Tibial nerve (tissue), 4 donors: ENCODE data around the gene RAB11FIP4. TPM values are rescaled to one million over a fixed set of nuclear protein-coding genes. Genes with fewer than 3 reads are reported as not detected.

Experiments used
- DNase-seq, 2 donors: peaks; one replicate each; pipeline ENCODE4 v3.0.0-alpha.2; 2019; ENCODE audit warnings: low spot score in 2 of 2
- H3K27ac ChIP-seq, 4 donors: fragments of 200-600 bp; sonication (generic) in 3 of 4; one replicate each; pipeline ENCODE4 v1.5.1; 2017 to 2019; ENCODE audit warnings: mild to moderate bottlenecking in 1 of 4
- H3K27me3 ChIP-seq, 2 donors: fragments of 200-600 bp; sonication (generic) in 1 of 2; one replicate each; pipeline versions ENCODE4 v1.5.1 to v1.6.0; 2017 to 2019
- H3K36me3 ChIP-seq, 3 donors: fragments of 200-600 bp; sonication (generic); one replicate each; pipeline ENCODE4 v1.5.1; 2018 to 2019
- H3K4me1 ChIP-seq, 4 donors: fragments of 200-600 bp; sonication (generic) in 3 of 4; one replicate each; pipeline ENCODE4 v1.5.1; 2017 to 2019
- H3K4me3 ChIP-seq, 4 donors: fragments of 200-600 bp; sonication (generic) in 3 of 4; one replicate each; pipeline ENCODE4 v1.5.1; 2017 to 2019; ENCODE audit warnings: mild to moderate bottlenecking in 1 of 4, moderate library complexity in 1 of 4
- H3K9me3 ChIP-seq, 4 donors: fragments of 200-600 bp; sonication (generic) in 3 of 4; one replicate each; pipeline ENCODE4 v1.5.1; 2017 to 2019
- CTCF ChIP-seq, 5 experiments: fragments of 200-600 bp in 3 of 5; fragments of 450-650 bp in 2 of 5; sonication (generic) in 3 of 5; IDR thresholded peaks; one replicate each; pipeline ENCODE4 v1.5.1; 2016 to 2019; ENCODE audit warnings: antibody characterized with exemption in 5 of 5, mild to moderate bottlenecking in 3 of 5, moderate library complexity in 2 of 5
- EP300 ChIP-seq, 2 donors: sonication (generic); formaldehyde crosslinking; IDR thresholded peaks; one replicate each; pipeline ENCODE4 v1.6.1; 2017; ENCODE audit warnings: antibody characterized with exemption in 2 of 2, mild to moderate bottlenecking in 1 of 2
- POLR2A ChIP-seq, 2 donors: fragments of 450-650 bp; IDR thresholded peaks; one replicate each; pipeline ENCODE4 v1.6.1; 2017; ENCODE audit warnings: antibody characterized with exemption in 2 of 2, mild to moderate bottlenecking in 2 of 2, moderate library complexity in 2 of 2
- WGBS, 2 donors: methylation state at CpG; one replicate each; pipeline ENCODE4 v1.1.5; 2018; 5-methylcytosine and 5-hydroxymethylcytosine counted together
- total RNA-seq, 4 donors: library from RNA; depleted of rRNA; stranded (reverse); fragments of >200 nt; gene quantifications; one replicate each; pipeline ENCODE4 v1.1.0, GENCODE V29; 2016

The RAB11FIP4 gene
- total RNA-seq, 4 donors from 2014 or later = 2.7 to 6.9 (median 4.1) TPM

- no peak overlapping the region for H3K27ac ChIP-seq
- H3K4me3 ChIP-seq = no peak overlapping the region
- TF ChIP-seq EP300 (IDR thresholded peaks at IDR 0.05) (no peak), CTCF (IDR thresholded peaks at IDR 0.05) (no peak), POLR2A (IDR thresholded peaks at IDR 0.05) (no peak)
- peaks cover 0 to under 1% (median 0%) of the 10 kb centered on the region in 4 donors for H3K9me3 ChIP-seq
- no peaks in the 10 kb centered on the region for H3K4me1 ChIP-seq
- WGBS, 2 donors = 90 to 96% methylated on average over 4 of the region's 4 CpGs
- DNase-seq = no peak
- H3K27me3 ChIP-seq = no peaks in the 10 kb centered on the region
- H3K36me3 ChIP-seq = peaks cover 0 to 16% (median 0%) of the 10 kb centered on the region in 3 donors
Observed at GRCh38 chr17:31518478-31518877, 127.0 kb downstream of the RAB11FIP4 start.

- no peak for DNase-seq
- peaks cover 0 to 25% (median 0%) of the 10 kb centered on the region in 3 donors for H3K36me3 ChIP-seq
- H3K9me3 ChIP-seq = peaks cover 0 to 6% (median 0%) of the 10 kb centered on the region in 4 donors
- TF ChIP-seq CTCF (IDR thresholded peaks at IDR 0.05) = no peak
- TF ChIP-seq POLR2A (IDR thresholded peaks at IDR 0.05) = no peak
- no peak for TF ChIP-seq EP300 (IDR thresholded peaks at IDR 0.05)
- H3K27ac ChIP-seq = no peak overlapping the region
- no peaks in the 10 kb centered on the region for H3K27me3 ChIP-seq
- 89% methylated on average over 13 of the region's 13 CpGs for WGBS, 2 donors
- peaks cover 0 to 8% (median 0%) of the 10 kb centered on the region in 4 donors for H3K4me1 ChIP-seq
- H3K4me3 ChIP-seq = no peak overlapping the region
Observed at GRCh38 chr17:31521632-31522283, 130.3 kb downstream of the RAB11FIP4 start.

GRCh38 chr17:31522284-31522931 lies 130.9 kb downstream of the RAB11FIP4 start:
- Histone ChIP-seq H3K27ac (no peak overlapping the region), H3K4me3 (no peak overlapping the region), H3K9me3 (peaks cover 0 to 6% (median 0%) of the 10 kb centered on the region in 4 donors), H3K36me3 (peaks cover 0 to 25% (median 0%) of the 10 kb centered on the region in 3 donors), H3K4me1 (peaks cover 0 to 8% (median 0%) of the 10 kb centered on the region in 4 donors), H3K27me3 (no peaks in the 10 kb centered on the region)
- WGBS, 2 donors = 74 to 80% methylated on average over 14 to 15 of the region's 16 CpGs
- no peak for DNase-seq
- no peak for TF ChIP-seq EP300 (IDR thresholded peaks at IDR 0.05)
- no peak for TF ChIP-seq POLR2A (IDR thresholded peaks at IDR 0.05)
- TF ChIP-seq CTCF (IDR thresholded peaks at IDR 0.05) = no peak

- Histone ChIP-seq H3K27me3 (no peaks in the 10 kb centered on the region), H3K4me1 (peaks cover 0 to 8% (median 0%) of the 10 kb centered on the region in 4 donors), H3K36me3 (peaks cover 0 to 26% (median 0%) of the 10 kb centered on the region in 3 donors), H3K9me3 (peaks cover 0 to 6% (median 0%) of the 10 kb centered on the region in 4 donors), H3K27ac (no peak overlapping the region), H3K4me3 (no peak overlapping the region)
- TF ChIP-seq POLR2A (IDR thresholded peaks at IDR 0.05) (no peak), EP300 (IDR thresholded peaks at IDR 0.05) (no peak), CTCF (IDR thresholded peaks at IDR 0.05) (no peak)
- no peak for DNase-seq
- 97 to 100% methylated on average over 4 to 6 of the region's 9 CpGs for WGBS, 2 donors
Observed at GRCh38 chr17:31522987-31523495, 131.6 kb downstream of the RAB11FIP4 start.
